Measurements from ENCODE around the gene ZNF41. TPM values are rescaled to one million over a fixed set of nuclear protein-coding genes. Genes with fewer than 3 reads are reported as not detected.

The ZNF41 gene
- total and polyA plus RNA-seq, 4 donors: 1.9 to 5.0 (median 2.5) TPM

- no peak overlapping the region for H3K27ac ChIP-seq (ENCODE audit: low read depth in 1 of 2, low read length in 2 of 2)
- no peaks in the 10 kb centered on the region for H3K27me3 ChIP-seq (ENCODE audit: control insufficient read depth in 4 of 4, insufficient read depth in 4 of 4, low read length in 3 of 4)
- no peak for DNase-seq (ENCODE audit: low spot score)
- H3K36me3 ChIP-seq (ENCODE audit: control insufficient read depth in 4 of 4, insufficient read depth in 3 of 4, low read depth in 1 of 4, low read length in 3 of 4): peaks cover 0 to 8% (median 1%) of the 10 kb centered on the region in 4 donors
- peaks cover 0 to 5% (median 0%) of the 10 kb centered on the region in 4 donors for H3K9me3 ChIP-seq (ENCODE audit: control insufficient read depth in 4 of 4, low read length in 3 of 4)
- H3K4me1 ChIP-seq (ENCODE audit: control insufficient read depth in 4 of 4, insufficient read depth in 4 of 4, low read length in 3 of 4): no peaks in the 10 kb centered on the region
- no peak for TF ChIP-seq FOXA1 (IDR thresholded peaks at IDR 0.05)
- TF ChIP-seq EGR1 (IDR thresholded peaks at IDR 0.05; ENCODE audit: low read depth in 2 of 2): no peak
- TF ChIP-seq REST (IDR thresholded peaks at IDR 0.05): no peak
- no peak for TF ChIP-seq SP1 (IDR thresholded peaks at IDR 0.05)
- no peak for TF ChIP-seq ATF3 (IDR thresholded peaks at IDR 0.05)
- TF ChIP-seq TAF1 (conservative IDR thresholded peaks at IDR 0.05): no peak
- TF ChIP-seq RXRA (IDR thresholded peaks at IDR 0.05): no peak
- no peak for TF ChIP-seq NR2F2 (IDR thresholded peaks at IDR 0.05)
- TF ChIP-seq GABPA (IDR thresholded peaks at IDR 0.05 in 1 of 2, conservative IDR thresholded peaks at IDR 0.05 in 1 of 2): no peak
- no peak for TF ChIP-seq MAX (IDR thresholded peaks at IDR 0.05)
- TF ChIP-seq HNF4A (conservative IDR thresholded peaks at IDR 0.05): no peak
- TF ChIP-seq JUND (IDR thresholded peaks at IDR 0.05): no peak
- no peak for TF ChIP-seq CTCF (IDR thresholded peaks at IDR 0.05; ENCODE audit: low read depth, low read length, missing input control)
- no peak for TF ChIP-seq RAD21 (IDR thresholded peaks at IDR 0.05)
- no peak for TF ChIP-seq ZBTB33 (IDR thresholded peaks at IDR 0.05)
- H3K4me3 ChIP-seq (ENCODE audit: low read depth in 1 of 3, low read length in 3 of 3): no peak overlapping the region
- no peak overlapping the region for H3K9ac ChIP-seq (ENCODE audit: low read depth in 1 of 2, low read length in 2 of 2)
- 96% methylated on average over 1 of the region's 1 CpG for WGBS
Observed at GRCh38 chrX:47460561-47460960, 22.5 kb downstream of the ZNF41 start.

- H3K36me3 ChIP-seq (ENCODE audit: control insufficient read depth in 4 of 4, insufficient read depth in 3 of 4, low read depth in 1 of 4, low read length in 3 of 4): peaks cover 2 to 17% (median 4%) of the 10 kb centered on the region in 4 donors
- H3K27me3 ChIP-seq (ENCODE audit: control insufficient read depth in 4 of 4, insufficient read depth in 4 of 4, low read length in 3 of 4): no peaks in the 10 kb centered on the region
- no peak overlapping the region for H3K9ac ChIP-seq (ENCODE audit: low read depth in 1 of 2, low read length in 2 of 2)
- H3K4me1 ChIP-seq (ENCODE audit: control insufficient read depth in 4 of 4, insufficient read depth in 4 of 4, low read length in 3 of 4): no peaks in the 10 kb centered on the region
- no peak overlapping the region for H3K4me3 ChIP-seq (ENCODE audit: low read depth in 1 of 3, low read length in 3 of 3)
- no peak overlapping the region for H3K27ac ChIP-seq (ENCODE audit: low read depth in 1 of 2, low read length in 2 of 2)
- 88% methylated on average over 6 of the region's 6 CpGs for WGBS
- no peak for DNase-seq (ENCODE audit: low spot score)
- H3K9me3 ChIP-seq (ENCODE audit: control insufficient read depth in 4 of 4, low read length in 3 of 4): peaks cover 0 to 6% (median 0%) of the 10 kb centered on the region in 4 donors
- TF ChIP-seq SP1 (IDR thresholded peaks at IDR 0.05): no peak
- TF ChIP-seq HNF4A (conservative IDR thresholded peaks at IDR 0.05): no peak
- no peak for TF ChIP-seq FOXA2 (IDR thresholded peaks at IDR 0.05)
- no peak for TF ChIP-seq RAD21 (IDR thresholded peaks at IDR 0.05)
- no peak for TF ChIP-seq FOXA1 (IDR thresholded peaks at IDR 0.05)
- TF ChIP-seq RXRA (IDR thresholded peaks at IDR 0.05): no peak
- no peak for TF ChIP-seq TAF1 (conservative IDR thresholded peaks at IDR 0.05)
- TF ChIP-seq ATF3 (IDR thresholded peaks at IDR 0.05): no peak
- no peak for TF ChIP-seq JUND (IDR thresholded peaks at IDR 0.05)
- no peak for TF ChIP-seq REST (IDR thresholded peaks at IDR 0.05)
- TF ChIP-seq NR2F2 (IDR thresholded peaks at IDR 0.05): no peak
- TF ChIP-seq GABPA (IDR thresholded peaks at IDR 0.05 in 1 of 2, conservative IDR thresholded peaks at IDR 0.05 in 1 of 2): no peak
- TF ChIP-seq MAX (IDR thresholded peaks at IDR 0.05): no peak
Observed at GRCh38 chrX:47458528-47458927, 24.5 kb downstream of the ZNF41 start.
